GM23248 (cell line): Measurements from ENCODE around the gene TAMALIN.

ENCODE experiments used
- EZH2 ChIP-seq: fragments of 200-600 bp; sonication (generic); IDR thresholded peaks from 2 replicates; pipeline ENCODE4 v1.6.1; 2018; ENCODE audit warnings: antibody characterized with exemption, mild to moderate bottlenecking; ENCODE audit not compliant: insufficient read depth, poor library complexity, severe bottlenecking
- EZH2phosphoT487 ChIP-seq: fragments of 200-600 bp; sonication (generic); IDR thresholded peaks from 2 replicates; pipeline ENCODE4 v1.6.1; 2018; ENCODE audit warnings: antibody characterized with exemption, moderate library complexity, mild to moderate bottlenecking, low read depth; ENCODE audit not compliant: insufficient read depth

- TF ChIP-seq EZH2 (no peak), EZH2phosphoT487 (no peak)
Measured at GRCh38 chr12:52005903-52006703, 643 bp upstream of the TAMALIN start.
